K562 (cell line): ENCODE data around the gene SCP2. TPM values are rescaled to one million over a fixed set of nuclear protein-coding genes. Genes with fewer than 3 reads are reported as not detected.

Experiments
- ATAC-seq: fragments of 200-7000 bp; cut with Tn5 transposase; 3 replicates; pipeline ENCODE4 v1.9.1; 2020; ENCODE audit warnings: moderate library complexity
- BruUV-seq: library from RNA; stranded (reverse); fragments of 400-500 nt; replicated peaks from 2 replicates; lab custom pipeline; 2021; lab: Mats Ljungman, UMichigan
- CTCF ChIA-PET: fragments of 300-600 bp; formaldehyde crosslinking; extraction: SDS; loops from one replicate; lab custom pipeline; 2021; ENCODE audit warnings: low intra/inter-chr PET ratio; lab: Yijun Ruan, JAX
- POLR2A ChIA-PET: fragments of 300-600, 350-650 bp; sonication (Branson Sonifier 250); formaldehyde crosslinking; extraction: SDS; loops from one replicate; lab custom pipeline; 2021; ENCODE audit warnings: antibody characterized with exemption, inconsistent platforms; lab: Yijun Ruan, JAX
- DNase-seq, 4 experiments: peaks; one replicate each; pipeline versions ENCODE4 v3.0.0 to v3.0.0-alpha.2; 2011 to 2018; ENCODE audit warnings: low spot score in 3 of 4, mixed read lengths in 3 of 4; ENCODE audit errors: extremely low read depth in 1 of 4
- FAIRE-seq: peaks from 2 replicates; lab custom pipeline; 2011; peaks lifted over from hg19 to GRCh38; lab: Jason Lieb, UNC
- H2AFZ ChIP-seq: 2 replicates; pipeline ENCODE4 v1.6.0; 2011; ENCODE audit warnings: low read depth, low read length, control low read depth, inconsistent platforms
- H3K27ac ChIP-seq: fragments of 200-600 bp; 3 replicates; pipeline ENCODE4 v1.8.0; 2011; ENCODE audit warnings: low read depth, mild to moderate bottlenecking, control low read depth, inconsistent platforms, low read length, moderate library complexity, mixed read lengths; ENCODE audit errors: extremely low read depth
- H3K27me3 ChIP-seq, 2 experiments: fragments of 300-600 bp in 1 of 2; 2 replicates in 1 of 2; 3 replicates in 1 of 2; pipeline versions ENCODE4 v1.6.0 to v1.8.0; 2011; ENCODE audit warnings: inconsistent platforms in 2 of 2, low read length in 2 of 2, mild to moderate bottlenecking in 1 of 2, mixed read lengths in 1 of 2, moderate library complexity in 1 of 2; ENCODE audit not compliant: control insufficient read depth in 2 of 2, insufficient read depth in 2 of 2
- H3K36me3 ChIP-seq: fragments of 300-600 bp; 3 replicates; pipeline ENCODE4 v1.8.0; 2011; ENCODE audit warnings: mild to moderate bottlenecking, low read length, inconsistent platforms; ENCODE audit not compliant: control insufficient read depth, insufficient read depth
- H3K4me1 ChIP-seq, 2 experiments: fragments of 200-600 bp in 1 of 2; replicated peaks in 1 of 2; 2 replicates in 1 of 2; 3 replicates in 1 of 2; pipeline versions ENCODE4 v1.5.1 to v1.8.0; 2011; ENCODE audit warnings: inconsistent platforms in 2 of 2, low read length in 2 of 2, mild to moderate bottlenecking in 1 of 2, mixed read lengths in 1 of 2, moderate library complexity in 1 of 2; ENCODE audit not compliant: control insufficient read depth in 2 of 2, insufficient read depth in 2 of 2
- H3K4me2 ChIP-seq: 2 replicates; pipeline ENCODE4 v1.6.1; 2011; ENCODE audit warnings: low read length, control low read depth, inconsistent platforms, mixed read lengths; ENCODE audit not compliant: insufficient read depth
- H3K4me3 ChIP-seq: fragments of 200-600 bp; sonication (generic), shearing (Covaris generic); 2 replicates; pipeline ENCODE4 v1.5.1; 2016; ENCODE audit warnings: control low read depth, inconsistent platforms
- H3K79me2 ChIP-seq: fragments of 200-600 bp; 3 replicates; pipeline ENCODE4 v1.8.0; 2011; ENCODE audit warnings: low read length, inconsistent platforms; ENCODE audit not compliant: control insufficient read depth, insufficient read depth
- H3K9ac ChIP-seq, 2 experiments: 2 replicates each; pipeline versions ENCODE4 v1.6.0 to v1.6.1; 2011; ENCODE audit warnings: low read depth in 2 of 2, low read length in 2 of 2, control low read depth in 1 of 2, inconsistent platforms in 1 of 2, mild to moderate bottlenecking in 1 of 2, mixed read lengths in 1 of 2; ENCODE audit not compliant: insufficient read depth in 1 of 2
- H3K9me1 ChIP-seq: one replicate; pipeline ENCODE4 v1.6.0; 2011; ENCODE audit warnings: inconsistent platforms, mild to moderate bottlenecking, low read length, moderate library complexity; ENCODE audit not compliant: control insufficient read depth, insufficient read depth
- H3K9me3 ChIP-seq: replicated peaks from 2 replicates; pipeline ENCODE4 v1.5.1; 2011; ENCODE audit warnings: low read depth, low read length, inconsistent platforms; ENCODE audit not compliant: control insufficient read depth, insufficient read depth
- H4K20me1 ChIP-seq: replicated peaks from 2 replicates; pipeline ENCODE4 v1.6.1; 2011; ENCODE audit warnings: low read length, inconsistent platforms, mixed read lengths; ENCODE audit not compliant: control insufficient read depth, insufficient read depth
- FOXP1 ChIP-seq: sonication (generic); formaldehyde crosslinking; IDR thresholded peaks from 2 replicates; pipeline ENCODE4 v1.8.0; 2022; ENCODE audit warnings: mild to moderate bottlenecking, missing genetic modification reagents
- RAD51 ChIP-seq: fragments of 450-650 bp; IDR thresholded peaks from 2 replicates; pipeline ENCODE4 v1.7.1; 2016; ENCODE audit warnings: low read depth, mild to moderate bottlenecking, borderline replicate concordance
- TOE1 ChIP-seq, 2 experiments: fragments of 450-650 bp in 1 of 2; sonication (generic) in 1 of 2; formaldehyde crosslinking in 1 of 2; IDR thresholded peaks; 2 replicates each; pipeline versions ENCODE4 v1.7.1 to v1.8.0; 2016 to 2022; ENCODE audit warnings: borderline replicate concordance in 2 of 2, mild to moderate bottlenecking in 2 of 2, antibody characterized with exemption in 1 of 2, inconsistent platforms in 1 of 2, low read depth in 1 of 2, missing genetic modification reagents in 1 of 2, moderate library complexity in 1 of 2
- TRIM28 ChIP-seq: fragments of 450-650 bp; IDR thresholded peaks from 2 replicates; pipeline ENCODE4 v1.6.1; 2017
- WGBS: fragments of 100-300 bp; shearing (Covaris generic); methylation state at CpG from one replicate; pipeline ENCODE4 v1.1.6; 2016; ENCODE audit warnings: low coverage, mixed read lengths; ENCODE audit not compliant: insufficient coverage; ENCODE audit errors: missing lambda C conversion rate; 5-methylcytosine and 5-hydroxymethylcytosine counted together
- in situ Hi-C: fragments of 300-500 bp; cut with MboI; formaldehyde crosslinking; loops from 4 replicates; pipeline ENCODE4 v1.15.0; 2018; ENCODE audit warnings: inconsistent platforms, mixed read lengths
- intact Hi-C: fragments of 100-400 bp; cut with micrococcal nuclease; formaldehyde crosslinking; loops from 2 replicates; pipeline ENCODE4 v1.14.2; 2022
- polyA plus RNA-seq, 8 experiments: library from polyadenylated mRNA; depleted of rRNA in 4 of 8; stranded (reverse) in 5 of 8; unstranded in 3 of 8; fragments of >200 nt; fragmentation: Nextera tagmentation in 2 of 8; fragmentation: Illumina TruSeq in 1 of 8; extraction: Ambion mirVana in 2 of 8; extraction: Trizol in 1 of 8; gene quantifications; 2 replicates each; pipeline versions ENCODE4 v1.2.1 to v1.2.3, GENCODE V29; 2011 to 2014; ENCODE audit warnings: inconsistent platforms in 1 of 8, missing spikeins in 1 of 8
- total RNA-seq, 7 experiments: library from RNA; depleted of rRNA in 6 of 7; stranded (reverse); fragments of >200 nt in 6 of 7; fragmentation: Illumina TruSeq in 2 of 7; extraction: Trizol in 2 of 7; gene quantifications; 2 replicates each; pipeline versions ENCODE4 v1.2.1 to v1.2.3, GENCODE V29; 2011 to 2021; ENCODE audit warnings: low replicate concordance in 1 of 7
- TF ChIP-seq, protein P1 (sequence below), 2 experiments: fragments of 450-650 bp; IDR thresholded peaks; 2 replicates each; pipeline ENCODE4 v1.6.1; 2016; ENCODE audit warnings: mild to moderate bottlenecking in 2 of 2, borderline replicate concordance in 1 of 2, low read depth in 1 of 2, moderate library complexity in 1 of 2
- TF ChIP-seq, protein P2 (sequence below), 2 experiments: fragments of 450-650 bp; conservative IDR thresholded peaks; 2 replicates each; pipeline ENCODE4 v1.6.1; 2017; ENCODE audit warnings: mild to moderate bottlenecking in 2 of 2, moderate library complexity in 2 of 2
- TF ChIP-seq, protein P3 (sequence below): fragments of 250-450 bp; sonication (Bioruptor Pico); IDR thresholded peaks from 2 replicates; pipeline ENCODE4 v1.5.0; 2020; ENCODE audit warnings: mild to moderate bottlenecking

SCP2 gene
- total and polyA plus RNA-seq, 9 of the 15 experiments (the other 6 are each of a cell fraction or from before 2014, with no cell fraction given) = 63.8 to 258 (median 106) TPM

DNA sequence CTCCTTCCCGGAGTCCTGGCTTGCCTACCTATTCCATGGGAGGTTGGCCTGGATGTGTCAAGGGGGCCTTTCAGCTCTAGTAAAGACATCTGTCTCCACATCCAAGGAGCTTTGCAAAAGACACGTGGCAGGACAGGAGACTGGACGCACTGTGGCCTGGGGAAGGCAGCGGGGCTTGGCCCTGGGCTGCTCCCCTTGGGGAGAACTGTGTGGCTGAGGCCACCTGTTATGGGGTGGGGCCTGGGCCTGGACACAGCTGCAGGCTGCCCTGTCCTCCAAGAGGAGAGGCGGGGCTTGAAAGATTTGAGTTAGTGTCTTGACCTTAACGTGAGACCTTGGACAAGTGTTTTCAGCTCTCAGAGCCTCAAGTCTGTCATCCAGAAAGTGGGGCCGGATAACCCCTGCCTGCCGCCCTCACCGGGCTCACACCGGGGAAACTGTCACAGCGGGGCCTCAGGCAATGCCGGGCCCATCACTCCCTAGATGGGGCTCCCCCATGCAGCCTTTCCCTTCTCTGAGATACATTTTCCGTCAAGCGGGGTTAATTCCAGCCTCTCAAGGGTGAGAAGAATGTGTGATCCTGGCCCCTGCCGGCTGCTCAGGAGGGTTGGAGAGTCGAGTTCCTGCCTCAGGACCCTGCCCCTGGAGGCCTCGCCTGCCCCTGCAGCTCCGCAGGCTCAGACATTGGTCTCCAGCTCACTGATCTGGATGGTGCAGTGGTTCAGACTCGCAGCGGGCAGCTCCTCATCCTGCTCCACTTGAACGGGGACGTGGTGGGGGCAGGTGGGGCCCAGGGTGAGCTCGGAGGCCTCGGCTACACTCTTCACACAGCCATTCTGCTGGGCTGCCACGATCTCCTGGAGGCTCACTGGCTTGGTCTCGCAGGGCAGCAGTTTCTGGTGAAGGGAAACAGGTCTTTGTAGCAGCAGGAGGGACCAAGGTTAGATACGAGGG is 160.5 kb downstream of the SCP2 start:
- 50% methylated on average over 24 of the region's 27 CpGs for WGBS
- peaks cover 8 to 55% of the 10 kb centered on the region in 2 experiments; a peak in 3 of 5 replicates for H3K4me1 ChIP-seq
- no peaks in the 10 kb centered on the region for H3K79me2 ChIP-seq
- H3K9ac ChIP-seq = peak overlapping the region in 1 of 2 experiments; percentile 37; a peak in 1 of 4 replicates
- no peaks in the 10 kb centered on the region for H3K9me1 ChIP-seq
- no peaks in the 10 kb centered on the region for H3K9me3 ChIP-seq
- FAIRE-seq = no peak
- H3K4me2 ChIP-seq = no peak overlapping the region
- intact Hi-C loops = no loop called here
- H2AFZ ChIP-seq = peak overlapping the region; percentile 12; the same call in 1 of the 2 replicates
- H3K4me3 ChIP-seq = no peak overlapping the region
- DNase-seq = peak in 3 of 4 experiments; percentile 29 to 60 (median 53)
- BruUV-seq = no TSS peak
- H4K20me1 ChIP-seq = peaks cover 3% of the 10 kb centered on the region; the same call in 1 of the 2 replicates
- ATAC-seq = peak; percentile 47
- ChIA-PET POLR2A (interaction anchor here (0.6 to 1.2 kb wide), 5 partner anchors 12 to 183 kb away, joined by 3 to 4 read pairs (median 4); no protein-coding TSS in a partner anchor), CTCF (no interaction called here)
- no peak overlapping the region for H3K27ac ChIP-seq
- peaks cover 14 to 36% of the 10 kb centered on the region in 2 experiments for H3K27me3 ChIP-seq
- H3K36me3 ChIP-seq = no peaks in the 10 kb centered on the region
- in situ Hi-C loops = no loop called here
- TF ChIP-seq TRIM28 (no peak), FOXP1 (CRISPR knock-in tag) (no peak), TOE1 (IDR thresholded peaks at IDR 0.05; ENCODE audit: borderline replicate concordance) (no peak), TOE1 (CRISPR knock-in tag; IDR thresholded peaks at IDR 0.05; ENCODE audit: borderline replicate concordance, low read depth) (no peak), RAD51 (no peak)
- TF ChIP-seq, protein P1, sequence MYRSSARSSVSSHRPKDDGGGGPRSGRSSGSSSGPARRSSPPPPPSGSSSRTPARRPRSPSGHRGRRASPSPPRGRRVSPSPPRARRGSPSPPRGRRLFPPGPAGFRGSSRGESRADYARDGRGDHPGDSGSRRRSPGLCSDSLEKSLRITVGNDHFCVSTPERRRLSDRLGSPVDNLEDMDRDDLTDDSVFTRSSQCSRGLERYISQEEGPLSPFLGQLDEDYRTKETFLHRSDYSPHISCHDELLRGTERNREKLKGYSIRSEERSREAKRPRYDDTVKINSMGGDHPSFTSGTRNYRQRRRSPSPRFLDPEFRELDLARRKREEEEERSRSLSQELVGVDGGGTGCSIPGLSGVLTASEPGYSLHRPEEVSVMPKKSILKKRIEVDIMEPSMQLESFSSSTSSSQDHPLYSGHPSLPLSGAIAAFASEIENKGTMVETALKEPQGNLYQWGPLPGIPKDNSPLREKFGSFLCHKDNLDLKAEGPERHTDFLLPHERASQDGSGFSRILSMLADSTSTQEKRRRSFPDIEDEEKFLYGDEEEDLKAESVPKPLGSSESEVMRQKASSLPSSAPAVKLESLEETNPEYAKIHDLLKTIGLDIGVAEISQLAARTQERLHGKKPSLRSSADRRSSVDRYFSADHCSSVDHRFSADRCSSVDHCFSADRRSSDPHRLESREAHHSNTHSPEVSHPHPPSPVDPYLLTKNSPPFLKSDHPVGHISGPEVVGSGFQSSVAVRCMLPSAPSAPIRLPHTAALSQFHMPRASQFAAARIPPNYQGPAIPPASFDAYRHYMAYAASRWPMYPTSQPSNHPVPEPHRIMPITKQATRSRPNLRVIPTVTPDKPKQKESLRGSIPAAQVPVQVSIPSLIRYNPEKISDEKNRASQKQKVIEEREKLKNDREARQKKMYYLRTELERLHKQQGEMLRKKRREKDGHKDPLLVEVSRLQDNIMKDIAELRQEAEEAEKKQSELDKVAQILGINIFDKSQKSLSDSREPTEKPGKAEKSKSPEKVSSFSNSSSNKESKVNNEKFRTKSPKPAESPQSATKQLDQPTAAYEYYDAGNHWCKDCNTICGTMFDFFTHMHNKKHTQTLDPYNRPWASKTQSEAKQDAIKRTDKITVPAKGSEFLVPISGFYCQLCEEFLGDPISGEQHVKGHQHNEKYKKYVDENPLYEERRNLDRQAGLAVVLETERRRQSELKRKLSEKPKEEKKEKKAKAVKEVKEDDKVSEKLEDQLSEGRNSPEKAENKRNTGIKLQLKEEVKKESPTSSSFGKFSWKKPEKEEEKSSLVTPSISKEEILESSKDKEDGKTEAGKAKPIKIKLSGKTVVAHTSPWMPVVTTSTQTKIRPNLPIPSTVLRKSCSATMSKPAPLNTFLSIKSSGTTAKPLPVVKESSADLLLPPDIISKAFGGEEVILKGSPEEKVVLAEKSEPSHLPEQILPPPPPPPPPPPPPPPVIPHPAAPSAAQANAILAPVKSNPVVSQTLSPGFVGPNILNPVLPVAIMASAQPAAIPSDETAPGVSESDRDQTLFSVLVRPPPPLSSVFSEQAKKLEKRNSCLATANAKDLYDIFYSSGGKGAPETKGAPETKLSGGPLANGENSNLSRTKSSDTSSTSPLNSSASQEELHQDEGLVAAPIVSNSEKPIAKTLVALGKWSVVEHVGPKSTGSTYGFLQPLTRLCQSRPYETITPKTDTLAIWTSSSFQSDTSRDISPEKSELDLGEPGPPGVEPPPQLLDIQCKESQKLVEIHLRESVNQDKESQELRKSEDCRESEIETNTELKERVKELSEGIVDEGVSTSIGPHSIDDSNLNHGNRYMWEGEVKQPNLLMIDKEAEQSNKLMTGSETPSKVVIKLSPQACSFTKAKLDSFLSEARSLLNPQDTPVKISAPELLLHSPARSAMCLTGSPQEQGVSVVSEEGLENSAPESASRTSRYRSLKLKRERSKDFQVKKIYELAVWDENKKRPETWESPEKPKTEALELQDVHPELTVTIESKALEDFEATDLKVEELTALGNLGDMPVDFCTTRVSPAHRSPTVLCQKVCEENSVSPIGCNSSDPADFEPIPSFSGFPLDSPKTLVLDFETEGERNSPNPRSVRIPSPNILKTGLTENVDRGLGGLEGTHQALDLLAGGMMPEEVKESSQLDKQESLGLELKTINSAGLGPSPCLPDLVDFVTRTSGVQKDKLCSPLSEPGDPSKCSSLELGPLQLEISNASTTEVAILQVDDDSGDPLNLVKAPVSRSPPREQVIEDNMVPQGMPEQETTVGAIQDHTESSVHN (IDR thresholded peaks at IDR 0.05; ENCODE audit: borderline replicate concordance in 1 of 2, low read depth in 1 of 2) = no peak
- TF ChIP-seq, protein P2, sequence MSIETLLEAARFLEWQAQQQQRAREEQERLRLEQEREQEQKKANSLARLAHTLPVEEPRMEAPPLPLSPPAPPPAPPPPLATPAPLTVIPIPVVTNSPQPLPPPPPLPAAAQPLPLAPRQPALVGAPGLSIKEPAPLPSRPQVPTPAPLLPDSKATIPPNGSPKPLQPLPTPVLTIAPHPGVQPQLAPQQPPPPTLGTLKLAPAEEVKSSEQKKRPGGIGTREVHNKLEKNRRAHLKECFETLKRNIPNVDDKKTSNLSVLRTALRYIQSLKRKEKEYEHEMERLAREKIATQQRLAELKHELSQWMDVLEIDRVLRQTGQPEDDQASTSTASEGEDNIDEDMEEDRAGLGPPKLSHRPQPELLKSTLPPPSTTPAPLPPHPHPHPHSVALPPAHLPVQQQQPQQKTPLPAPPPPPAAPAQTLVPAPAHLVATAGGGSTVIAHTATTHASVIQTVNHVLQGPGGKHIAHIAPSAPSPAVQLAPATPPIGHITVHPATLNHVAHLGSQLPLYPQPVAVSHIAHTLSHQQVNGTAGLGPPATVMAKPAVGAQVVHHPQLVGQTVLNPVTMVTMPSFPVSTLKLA (conservative IDR thresholded peaks at IDR 0.05) = no peak
- TF ChIP-seq, protein P3, sequence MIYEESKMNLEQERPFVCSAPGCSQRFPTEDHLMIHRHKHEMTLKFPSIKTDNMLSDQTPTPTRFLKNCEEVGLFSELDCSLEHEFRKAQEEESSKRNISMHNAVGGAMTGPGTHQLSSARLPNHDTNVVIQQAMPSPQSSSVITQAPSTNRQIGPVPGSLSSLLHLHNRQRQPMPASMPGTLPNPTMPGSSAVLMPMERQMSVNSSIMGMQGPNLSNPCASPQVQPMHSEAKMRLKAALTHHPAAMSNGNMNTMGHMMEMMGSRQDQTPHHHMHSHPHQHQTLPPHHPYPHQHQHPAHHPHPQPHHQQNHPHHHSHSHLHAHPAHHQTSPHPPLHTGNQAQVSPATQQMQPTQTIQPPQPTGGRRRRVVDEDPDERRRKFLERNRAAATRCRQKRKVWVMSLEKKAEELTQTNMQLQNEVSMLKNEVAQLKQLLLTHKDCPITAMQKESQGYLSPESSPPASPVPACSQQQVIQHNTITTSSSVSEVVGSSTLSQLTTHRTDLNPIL = no peak
